PC-3 (cell line): ENCODE measurements around the gene RNF168.
"Not testable (repeated sequence)": the region's sequence is repeated elsewhere in the genome, so short reads cannot be mapped to it uniquely, and the experiment has no call there.

Source experiments
- CTCF ChIP-seq: fragments of 300-600 bp; sonication (generic); conservative IDR thresholded peaks from 2 replicates; pipeline ENCODE4 v1.5.1; 2017; ENCODE audit warnings: antibody characterized with exemption, low read depth, mild to moderate bottlenecking, low read length
- EZH2 ChIP-seq: fragments of 300-600 bp; sonication (generic); IDR thresholded peaks from one replicate; pipeline ENCODE4 v1.6.1; 2017; ENCODE audit warnings: antibody characterized with exemption, mild to moderate bottlenecking, low read length; ENCODE audit not compliant: unreplicated experiment
- EZH2phosphoT487 ChIP-seq: fragments of 300-600 bp; sonication (generic); IDR thresholded peaks from 2 replicates; pipeline ENCODE4 v1.6.1; 2018; ENCODE audit warnings: mild to moderate bottlenecking, antibody characterized with exemption, low read length, borderline replicate concordance

GRCh38 chr3:196470182-196470581 is 33.4 kb downstream of the RNF168 start:
- not testable (repeated sequence) for TF ChIP-seq CTCF, EZH2, EZH2phosphoT487
